ENCODE data around the gene ZNF236. TPM values are rescaled to one million over a fixed set of nuclear protein-coding genes. Genes with fewer than 3 reads are reported as not detected.
"Not testable (repeated sequence)": the region's sequence is repeated elsewhere in the genome, so short reads cannot be mapped to it uniquely, and the experiment has no call there.

ZNF236 gene
- total RNA-seq, result 7.2 and 13.1 TPM in 2 replicates
- 5.8 and 8.6 TPM in 2 replicates for polyA plus RNA-seq

DNA sequence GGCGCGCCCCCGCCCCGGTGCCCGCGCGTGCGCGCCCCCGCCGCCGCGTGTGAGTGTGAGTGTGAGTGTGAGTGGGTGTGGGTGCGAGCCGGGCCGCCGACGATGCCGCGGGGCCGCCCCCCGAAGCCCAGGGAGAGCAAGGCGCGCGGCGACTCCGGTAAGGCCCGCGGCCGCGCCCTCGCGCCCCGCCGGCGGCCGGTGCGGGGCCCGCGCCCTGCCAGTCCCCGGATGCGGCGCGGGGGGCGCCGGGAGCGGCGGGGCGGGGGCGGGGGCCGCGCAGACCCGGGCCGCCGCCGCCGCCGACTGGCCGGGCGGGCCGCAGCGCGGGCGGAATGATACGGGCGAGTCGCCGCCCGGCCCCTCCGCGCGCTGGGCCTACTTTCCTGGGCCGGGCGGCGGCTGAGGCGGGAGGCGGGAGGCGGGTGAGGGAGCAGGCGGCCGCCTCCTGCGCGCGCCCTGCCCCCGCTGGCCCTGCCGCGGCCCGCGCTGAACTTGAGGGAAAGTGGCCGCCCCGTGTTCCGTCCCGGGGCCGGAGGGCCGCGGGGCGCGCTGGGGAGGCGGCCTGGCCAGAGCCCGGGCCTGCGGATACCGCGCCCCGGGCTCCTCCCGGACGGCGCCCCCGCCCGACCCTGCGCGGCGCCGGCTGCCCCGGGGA is at the start of gene ZNF236:
TSS of gene ZNF236 (plus strand) at position 52 of the 655 bp plus-strand sequence. CDS start at position 103, 51 bp downstream.
- H3K4me3 ChIP-seq, result peak within 1 kb of the TSS; percentile 84
- H3K36me3 ChIP-seq, result no peaks in the 10 kb centered on the region
- H3K27ac ChIP-seq, result peak within 1 kb of the TSS; percentile 93
- no peaks in the 10 kb centered on the region for H3K27me3 ChIP-seq
- peak; percentile 91 to 92 for DNase-seq (ENCODE audit: low read depth in 1 of 2, low spot score in 1 of 2)
- no peaks in the 10 kb centered on the region for H3K9me3 ChIP-seq (ENCODE audit: low read depth)
- H3K4me1 ChIP-seq (ENCODE audit: low read depth), result peaks cover 23% of the 10 kb centered on the region
- TF ChIP-seq, protein P1, sequence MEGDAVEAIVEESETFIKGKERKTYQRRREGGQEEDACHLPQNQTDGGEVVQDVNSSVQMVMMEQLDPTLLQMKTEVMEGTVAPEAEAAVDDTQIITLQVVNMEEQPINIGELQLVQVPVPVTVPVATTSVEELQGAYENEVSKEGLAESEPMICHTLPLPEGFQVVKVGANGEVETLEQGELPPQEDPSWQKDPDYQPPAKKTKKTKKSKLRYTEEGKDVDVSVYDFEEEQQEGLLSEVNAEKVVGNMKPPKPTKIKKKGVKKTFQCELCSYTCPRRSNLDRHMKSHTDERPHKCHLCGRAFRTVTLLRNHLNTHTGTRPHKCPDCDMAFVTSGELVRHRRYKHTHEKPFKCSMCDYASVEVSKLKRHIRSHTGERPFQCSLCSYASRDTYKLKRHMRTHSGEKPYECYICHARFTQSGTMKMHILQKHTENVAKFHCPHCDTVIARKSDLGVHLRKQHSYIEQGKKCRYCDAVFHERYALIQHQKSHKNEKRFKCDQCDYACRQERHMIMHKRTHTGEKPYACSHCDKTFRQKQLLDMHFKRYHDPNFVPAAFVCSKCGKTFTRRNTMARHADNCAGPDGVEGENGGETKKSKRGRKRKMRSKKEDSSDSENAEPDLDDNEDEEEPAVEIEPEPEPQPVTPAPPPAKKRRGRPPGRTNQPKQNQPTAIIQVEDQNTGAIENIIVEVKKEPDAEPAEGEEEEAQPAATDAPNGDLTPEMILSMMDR (IDR thresholded peaks at IDR 0.05; ENCODE audit: low read depth, low read length), result no peak

DNA sequence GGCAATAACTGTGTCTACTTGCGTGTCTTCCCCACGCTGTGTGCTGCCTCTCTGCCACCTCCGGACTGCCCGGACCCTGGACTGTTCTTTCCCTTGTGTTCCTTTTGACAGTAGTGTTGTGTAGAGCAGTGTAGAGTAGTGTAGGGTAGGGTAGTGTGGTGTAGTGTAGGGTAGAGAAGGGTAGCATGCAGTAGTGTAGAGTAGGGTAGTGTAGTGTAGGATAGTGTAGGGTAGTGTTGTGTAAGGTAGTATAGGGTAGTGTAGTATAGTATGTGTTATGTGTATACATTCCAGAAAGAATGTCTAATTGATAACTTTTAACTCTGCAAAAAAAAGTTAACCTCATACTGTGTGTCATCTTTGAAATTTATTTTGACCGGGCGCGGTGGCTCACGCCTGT is 49.7 kb upstream of the ZNF236 start:
- no peak for DNase-seq (ENCODE audit: low read depth in 1 of 2, low spot score in 1 of 2)
- H3K27ac ChIP-seq, result no peak overlapping the region
- H3K4me1 ChIP-seq (ENCODE audit: low read depth), result no peaks in the 10 kb centered on the region
- H3K27me3 ChIP-seq, result no peaks in the 10 kb centered on the region
- no peaks in the 10 kb centered on the region for H3K9me3 ChIP-seq (ENCODE audit: low read depth)
- no peak overlapping the region for H3K4me3 ChIP-seq
- no peaks in the 10 kb centered on the region for H3K36me3 ChIP-seq
- TF ChIP-seq, protein P1 (IDR thresholded peaks at IDR 0.05; ENCODE audit: low read depth, low read length), result no peak

GRCh38 chr18:76777036-76777435 is 45.3 kb upstream of the ZNF236 start:
- DNase-seq (ENCODE audit: low read depth in 1 of 2, low spot score in 1 of 2); H3K27ac ChIP-seq; H3K9me3 ChIP-seq (ENCODE audit: low read depth); H3K4me1 ChIP-seq (ENCODE audit: low read depth); H3K4me3 ChIP-seq; H3K27me3 ChIP-seq; H3K36me3 ChIP-seq: not testable (repeated sequence)

DNA sequence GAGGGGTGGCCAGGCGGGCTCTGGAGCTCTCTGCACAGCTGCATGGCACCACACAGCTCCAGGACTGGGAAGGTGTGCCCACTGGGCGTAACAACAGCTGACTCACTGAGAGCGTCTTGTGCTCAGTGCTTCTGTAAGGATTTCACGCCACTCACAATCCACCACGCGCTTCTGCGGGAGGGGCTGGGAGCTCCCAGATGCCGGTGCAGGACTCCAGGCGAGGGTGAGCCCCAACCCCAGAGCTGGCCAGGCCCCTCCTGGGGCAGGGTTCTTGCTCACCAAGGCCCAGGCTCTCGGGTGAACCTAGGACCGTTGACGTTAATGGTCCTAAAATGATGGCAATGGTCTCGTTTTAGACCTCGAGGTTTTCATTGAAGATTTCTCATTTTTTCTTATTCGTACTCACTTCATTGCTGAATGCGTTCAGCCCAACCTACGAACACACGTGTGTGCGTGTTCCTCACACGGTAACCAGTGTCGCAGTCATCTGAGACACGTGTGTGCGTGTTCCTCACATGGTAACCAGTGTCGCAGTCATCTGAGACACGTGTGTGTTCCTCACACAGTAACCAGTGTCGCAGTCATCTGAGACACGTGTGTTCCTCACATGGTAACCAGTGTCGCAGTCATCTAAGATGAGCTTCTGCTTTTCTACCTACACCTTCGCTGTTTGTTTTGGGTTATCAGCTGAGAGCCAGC is 38.4 kb upstream of the ZNF236 start:
- Histone ChIP-seq H3K27me3 (no peaks in the 10 kb centered on the region), H3K27ac (no peak overlapping the region), H3K4me3 (no peak overlapping the region), H3K36me3 (no peaks in the 10 kb centered on the region), H3K9me3 (ENCODE audit: low read depth) (no peaks in the 10 kb centered on the region), H3K4me1 (ENCODE audit: low read depth) (no peaks in the 10 kb centered on the region)
- DNase-seq (ENCODE audit: low read depth in 1 of 2, low spot score in 1 of 2), result no peak
- TF ChIP-seq, protein P1 (IDR thresholded peaks at IDR 0.05; ENCODE audit: low read depth, low read length), result no peak

- TF ChIP-seq, protein P1 (IDR thresholded peaks at IDR 0.05; ENCODE audit: low read depth, low read length), result no peak
- H3K27me3 ChIP-seq, result no peaks in the 10 kb centered on the region
- H3K4me1 ChIP-seq (ENCODE audit: low read depth), result no peaks in the 10 kb centered on the region
- H3K27ac ChIP-seq, result no peak overlapping the region
- H3K9me3 ChIP-seq (ENCODE audit: low read depth), result no peaks in the 10 kb centered on the region
- DNase-seq (ENCODE audit: low read depth in 1 of 2, low spot score in 1 of 2), result no peak
- no peaks in the 10 kb centered on the region for H3K36me3 ChIP-seq
- no peak overlapping the region for H3K4me3 ChIP-seq
Observed at GRCh38 chr18:76785872-76786271, 36.5 kb upstream of the ZNF236 start.

Measured in cardiac muscle cell (in vitro differentiated cells and primary cell).